ENCODE results near the gene FAHD2A. TPM values are rescaled to one million over a fixed set of nuclear protein-coding genes. Genes with fewer than 3 reads are reported as not detected.

The FAHD2A gene
- total RNA-seq, 1 experiment from 2014 or later: 23.0 TPM

DNA sequence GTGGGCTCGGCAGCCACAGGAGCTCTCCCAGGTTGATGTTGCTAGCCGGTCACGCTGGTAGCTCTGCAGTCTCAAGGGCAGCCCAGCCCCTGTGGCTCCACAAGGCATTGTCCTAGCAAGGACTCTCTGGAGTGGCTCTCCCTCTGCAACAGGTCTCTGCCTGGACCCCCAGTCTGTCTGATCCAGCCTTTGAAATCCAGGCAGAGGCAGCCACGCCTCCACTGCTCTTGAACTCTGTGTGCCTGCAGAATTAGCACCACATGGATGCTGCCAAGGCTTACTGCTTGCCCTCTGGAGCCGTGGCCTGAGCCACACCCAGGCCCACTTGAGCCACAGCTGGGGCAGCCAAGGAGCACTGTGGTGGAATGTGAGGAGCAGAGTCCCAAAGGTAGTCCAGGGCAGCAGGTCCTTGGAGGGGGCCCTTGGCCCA lies 43.0 kb upstream of the FAHD2A start:
- no peaks in the 10 kb centered on the region for H3K36me3 ChIP-seq (ENCODE audit: low read depth)
- H2AFZ ChIP-seq: no peak overlapping the region
- DNase-seq: no peak
- no TSS peak for BruUV-seq (replicated peaks)
- H3K9me3 ChIP-seq (ENCODE audit: insufficient read depth, low read depth): no peaks in the 10 kb centered on the region
- ChIA-PET CTCF (no interaction called here), POLR2A (ENCODE audit: unreplicated experiment) (no interaction called here)
- H3K4me1 ChIP-seq (replicated peaks; ENCODE audit: insufficient read depth): no peaks in the 10 kb centered on the region
- H3K9me2 ChIP-seq (ENCODE audit: insufficient read depth): no peaks in the 10 kb centered on the region
- H3K4me3 ChIP-seq: no peak overlapping the region
- no peak overlapping the region for H3K27ac ChIP-seq
- no peak overlapping the region for H3K4me2 ChIP-seq
- peaks cover 82% of the 10 kb centered on the region for H3K27me3 ChIP-seq (ENCODE audit: insufficient read depth, low read depth)
- no peak for TF ChIP-seq EZH2 (IDR thresholded peaks at IDR 0.05; ENCODE audit: low read depth)
- TF ChIP-seq, protein P1, sequence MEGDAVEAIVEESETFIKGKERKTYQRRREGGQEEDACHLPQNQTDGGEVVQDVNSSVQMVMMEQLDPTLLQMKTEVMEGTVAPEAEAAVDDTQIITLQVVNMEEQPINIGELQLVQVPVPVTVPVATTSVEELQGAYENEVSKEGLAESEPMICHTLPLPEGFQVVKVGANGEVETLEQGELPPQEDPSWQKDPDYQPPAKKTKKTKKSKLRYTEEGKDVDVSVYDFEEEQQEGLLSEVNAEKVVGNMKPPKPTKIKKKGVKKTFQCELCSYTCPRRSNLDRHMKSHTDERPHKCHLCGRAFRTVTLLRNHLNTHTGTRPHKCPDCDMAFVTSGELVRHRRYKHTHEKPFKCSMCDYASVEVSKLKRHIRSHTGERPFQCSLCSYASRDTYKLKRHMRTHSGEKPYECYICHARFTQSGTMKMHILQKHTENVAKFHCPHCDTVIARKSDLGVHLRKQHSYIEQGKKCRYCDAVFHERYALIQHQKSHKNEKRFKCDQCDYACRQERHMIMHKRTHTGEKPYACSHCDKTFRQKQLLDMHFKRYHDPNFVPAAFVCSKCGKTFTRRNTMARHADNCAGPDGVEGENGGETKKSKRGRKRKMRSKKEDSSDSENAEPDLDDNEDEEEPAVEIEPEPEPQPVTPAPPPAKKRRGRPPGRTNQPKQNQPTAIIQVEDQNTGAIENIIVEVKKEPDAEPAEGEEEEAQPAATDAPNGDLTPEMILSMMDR (conservative IDR thresholded peaks at IDR 0.05): no peak
- H3F3A ChIP-seq (ENCODE audit: insufficient read depth, low read depth): no peaks in the 10 kb centered on the region
- no peaks in the 10 kb centered on the region for H4K20me1 ChIP-seq (ENCODE audit: insufficient read depth)
- no peaks in the 10 kb centered on the region for H3K79me2 ChIP-seq (ENCODE audit: low read depth)
- intact Hi-C loops (cut with micrococcal nuclease; ENCODE audit: unreplicated experiment): no loop called here

- intact Hi-C loops (cut with micrococcal nuclease; ENCODE audit: unreplicated experiment): no loop called here
- Histone ChIP-seq H3K4me3 (no peak overlapping the region), H4K20me1 (ENCODE audit: insufficient read depth) (no peaks in the 10 kb centered on the region), H3K4me1 (replicated peaks; ENCODE audit: insufficient read depth) (no peaks in the 10 kb centered on the region), H3K9me3 (ENCODE audit: insufficient read depth, low read depth) (no peaks in the 10 kb centered on the region), H3K79me2 (ENCODE audit: low read depth) (no peaks in the 10 kb centered on the region), H3K4me2 (no peak overlapping the region), H3K9me2 (ENCODE audit: insufficient read depth) (no peaks in the 10 kb centered on the region), H2AFZ (no peak overlapping the region), H3K36me3 (ENCODE audit: low read depth) (no peaks in the 10 kb centered on the region), H3K27ac (no peak overlapping the region), H3K27me3 (ENCODE audit: insufficient read depth, low read depth) (peaks cover 80% of the 10 kb centered on the region), H3F3A (ENCODE audit: insufficient read depth, low read depth) (no peaks in the 10 kb centered on the region)
- TF ChIP-seq, protein P1 (conservative IDR thresholded peaks at IDR 0.05): no peak
- TF ChIP-seq EZH2 (IDR thresholded peaks at IDR 0.05; ENCODE audit: low read depth): no peak
- no peak for DNase-seq
- ChIA-PET CTCF (no interaction called here), POLR2A (ENCODE audit: unreplicated experiment) (no interaction called here)
- no TSS peak for BruUV-seq (replicated peaks)
Observed at GRCh38 chr2:95361216-95361980, 41.1 kb upstream of the FAHD2A start.

DNA sequence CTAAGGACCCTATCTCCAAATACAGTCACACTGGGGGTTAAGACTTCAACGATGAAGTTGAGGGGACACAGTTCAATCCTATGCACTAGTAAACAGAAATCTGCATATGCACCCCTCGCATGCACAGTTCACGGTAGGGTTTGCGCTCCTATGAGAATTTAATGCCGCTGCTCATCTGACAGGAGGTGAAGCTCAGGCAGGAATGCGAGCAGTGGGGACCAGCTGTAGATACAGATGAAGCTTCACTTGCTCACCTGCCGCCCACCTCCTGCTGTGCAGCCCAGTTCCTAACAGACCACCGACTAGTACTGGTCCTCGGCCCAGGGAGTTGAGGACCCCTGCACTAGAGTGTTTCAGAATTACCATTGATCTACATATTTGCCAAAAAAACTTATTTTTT lies 40.0 kb upstream of the FAHD2A start:
- BruUV-seq (replicated peaks): no TSS peak
- TF ChIP-seq, protein P1 (conservative IDR thresholded peaks at IDR 0.05): no peak
- TF ChIP-seq EZH2 (IDR thresholded peaks at IDR 0.05; ENCODE audit: low read depth): no peak
- Histone ChIP-seq H3K36me3 (ENCODE audit: low read depth) (no peaks in the 10 kb centered on the region), H3K9me3 (ENCODE audit: insufficient read depth, low read depth) (no peaks in the 10 kb centered on the region), H3F3A (ENCODE audit: insufficient read depth, low read depth) (no peaks in the 10 kb centered on the region), H3K79me2 (ENCODE audit: low read depth) (no peaks in the 10 kb centered on the region), H3K4me1 (replicated peaks; ENCODE audit: insufficient read depth) (no peaks in the 10 kb centered on the region), H3K27ac (no peak overlapping the region), H3K4me2 (no peak overlapping the region), H4K20me1 (ENCODE audit: insufficient read depth) (no peaks in the 10 kb centered on the region), H2AFZ (no peak overlapping the region), H3K9me2 (ENCODE audit: insufficient read depth) (no peaks in the 10 kb centered on the region), H3K4me3 (no peak overlapping the region), H3K27me3 (ENCODE audit: insufficient read depth, low read depth) (peaks cover 80% of the 10 kb centered on the region)
- ChIA-PET POLR2A (ENCODE audit: unreplicated experiment) (no interaction called here), CTCF (interaction anchor here (0.5 kb wide), 1 partner anchor 10 kb away, joined by 4 read pairs; no protein-coding TSS in a partner anchor)
- intact Hi-C loops (cut with micrococcal nuclease; ENCODE audit: unreplicated experiment): no loop called here
- DNase-seq: no peak

Data from PC-9 (cell line).